BE2C (cell line): ENCODE results near the gene COL15A1.
"Not testable (repeated sequence)": the region's sequence is repeated elsewhere in the genome, so short reads cannot be mapped to it uniquely, and the experiment has no call there.

Experiments
- DNase-seq: peaks from one replicate; pipeline ENCODE4 v3.0.0-alpha.2; 2020
- H3K27me3 ChIP-seq: fragments of 250-450 bp; sonication (Bioruptor Pico); 2 replicates; pipeline ENCODE4 v1.5.1; 2020; ENCODE audit warnings: mild to moderate bottlenecking
- H3K36me3 ChIP-seq: fragments of 250-450 bp; sonication (Bioruptor Pico); 2 replicates; pipeline ENCODE4 v1.5.1; 2020; ENCODE audit warnings: mild to moderate bottlenecking
- H3K4me1 ChIP-seq: fragments of 250-450 bp; sonication (Bioruptor Pico); 2 replicates; pipeline ENCODE4 v1.5.1; 2020
- H3K4me3 ChIP-seq: 2 replicates; pipeline ENCODE4 v1.5.1; 2011; ENCODE audit warnings: low read depth, low read length
- H3K9me3 ChIP-seq: fragments of 250-450 bp; sonication (Bioruptor Pico); 2 replicates; pipeline ENCODE4 v1.5.1; 2020
- TF ChIP-seq, protein P1 (sequence below): IDR thresholded peaks from 2 replicates; pipeline ENCODE4 v1.5.1; 2012; ENCODE audit warnings: mild to moderate bottlenecking, low read depth, low read length

The COL15A1 gene

DNA sequence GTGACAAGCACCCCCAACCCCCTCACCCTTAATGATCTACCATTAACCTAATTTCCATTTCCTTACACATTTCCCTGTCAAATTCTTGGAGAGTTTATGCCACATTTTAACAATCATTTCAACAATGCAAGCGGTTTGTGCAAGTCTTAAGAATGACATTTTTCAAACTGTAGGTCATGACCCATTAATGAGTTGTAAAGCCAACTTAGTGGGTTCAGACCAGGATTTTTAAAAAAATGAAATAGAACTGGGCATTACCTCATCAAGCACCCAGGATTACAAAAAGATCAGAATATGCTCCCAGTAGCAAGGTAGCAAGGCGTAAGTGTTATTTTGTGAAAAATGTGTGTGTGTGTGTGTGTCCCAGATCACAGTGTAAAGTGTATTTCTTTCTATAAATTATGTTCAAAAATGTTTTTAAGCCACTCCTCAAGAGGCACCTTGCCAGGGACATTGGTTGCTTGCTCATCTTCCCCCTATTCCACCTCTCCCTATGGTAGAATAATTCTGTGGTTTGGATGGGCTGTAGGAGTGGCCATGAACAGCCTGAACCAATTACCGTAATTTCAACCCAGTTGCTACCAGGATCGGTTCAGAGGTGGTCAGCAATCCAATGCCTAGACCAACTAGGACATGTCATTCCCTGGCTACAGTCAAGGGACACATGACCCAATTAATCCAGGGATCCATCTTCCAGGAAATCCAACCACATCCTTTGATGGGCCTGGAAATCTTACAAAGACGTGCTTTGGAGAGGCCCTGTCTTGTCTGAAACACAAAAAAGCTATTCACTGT lies 146.8 kb downstream of the COL15A1 start:
- TF ChIP-seq, protein P1, sequence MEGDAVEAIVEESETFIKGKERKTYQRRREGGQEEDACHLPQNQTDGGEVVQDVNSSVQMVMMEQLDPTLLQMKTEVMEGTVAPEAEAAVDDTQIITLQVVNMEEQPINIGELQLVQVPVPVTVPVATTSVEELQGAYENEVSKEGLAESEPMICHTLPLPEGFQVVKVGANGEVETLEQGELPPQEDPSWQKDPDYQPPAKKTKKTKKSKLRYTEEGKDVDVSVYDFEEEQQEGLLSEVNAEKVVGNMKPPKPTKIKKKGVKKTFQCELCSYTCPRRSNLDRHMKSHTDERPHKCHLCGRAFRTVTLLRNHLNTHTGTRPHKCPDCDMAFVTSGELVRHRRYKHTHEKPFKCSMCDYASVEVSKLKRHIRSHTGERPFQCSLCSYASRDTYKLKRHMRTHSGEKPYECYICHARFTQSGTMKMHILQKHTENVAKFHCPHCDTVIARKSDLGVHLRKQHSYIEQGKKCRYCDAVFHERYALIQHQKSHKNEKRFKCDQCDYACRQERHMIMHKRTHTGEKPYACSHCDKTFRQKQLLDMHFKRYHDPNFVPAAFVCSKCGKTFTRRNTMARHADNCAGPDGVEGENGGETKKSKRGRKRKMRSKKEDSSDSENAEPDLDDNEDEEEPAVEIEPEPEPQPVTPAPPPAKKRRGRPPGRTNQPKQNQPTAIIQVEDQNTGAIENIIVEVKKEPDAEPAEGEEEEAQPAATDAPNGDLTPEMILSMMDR, result no peak
- H3K4me1 ChIP-seq, result no peaks in the 10 kb centered on the region
- no peaks in the 10 kb centered on the region; the same call in 1 of the 2 replicates for H3K9me3 ChIP-seq
- H3K4me3 ChIP-seq, result no peak overlapping the region
- no peaks in the 10 kb centered on the region for H3K36me3 ChIP-seq
- H3K27me3 ChIP-seq, result peaks cover 11% of the 10 kb centered on the region
- no peak for DNase-seq

DNA sequence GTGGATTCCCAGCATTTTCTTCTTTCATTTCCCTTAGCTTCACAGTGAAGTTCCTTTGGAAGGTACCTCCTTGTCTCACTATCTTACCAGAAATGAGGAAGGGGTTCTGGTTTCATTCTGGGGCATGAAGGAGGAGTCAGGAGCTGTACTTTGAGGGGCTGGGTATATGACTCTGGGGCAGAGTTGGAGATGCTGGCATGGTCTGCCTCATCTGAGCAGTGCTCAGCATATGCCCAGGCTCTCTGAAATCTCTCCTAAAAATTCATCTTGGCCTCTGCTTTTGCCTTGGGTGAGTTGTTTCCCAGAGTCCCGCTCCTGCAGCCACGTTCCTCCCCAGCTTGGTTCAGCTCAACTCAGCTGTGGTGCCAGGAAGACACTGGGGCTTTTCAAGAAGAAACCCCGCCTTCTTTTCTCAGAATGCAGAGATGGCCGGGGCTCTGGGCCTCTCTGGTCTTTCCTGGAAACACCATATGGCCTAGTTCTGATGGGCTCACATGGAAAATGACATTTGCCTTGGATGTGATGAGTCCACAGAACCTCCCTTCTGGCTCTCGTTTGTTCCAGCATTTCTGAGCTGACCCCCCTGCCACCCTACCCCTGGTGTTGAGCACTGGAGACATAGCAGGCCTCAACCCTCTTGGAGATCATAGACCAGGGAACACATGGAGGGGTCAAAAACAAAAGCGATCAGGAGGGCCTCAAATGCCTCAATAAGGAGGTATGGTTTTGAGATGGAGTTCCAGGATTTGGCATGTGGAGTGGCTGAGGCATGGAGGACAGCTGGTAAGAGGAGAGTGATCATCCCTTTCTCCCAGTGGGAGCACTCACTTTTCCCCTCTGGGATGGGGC lies 149.2 kb downstream of the COL15A1 start:
- peaks cover 15% of the 10 kb centered on the region for H3K27me3 ChIP-seq
- no peak for DNase-seq
- H3K4me1 ChIP-seq, result no peaks in the 10 kb centered on the region
- H3K4me3 ChIP-seq, result no peak overlapping the region
- H3K36me3 ChIP-seq, result no peaks in the 10 kb centered on the region
- TF ChIP-seq, protein P1, result no peak
- no peaks in the 10 kb centered on the region; the same call in 1 of the 2 replicates for H3K9me3 ChIP-seq

DNA sequence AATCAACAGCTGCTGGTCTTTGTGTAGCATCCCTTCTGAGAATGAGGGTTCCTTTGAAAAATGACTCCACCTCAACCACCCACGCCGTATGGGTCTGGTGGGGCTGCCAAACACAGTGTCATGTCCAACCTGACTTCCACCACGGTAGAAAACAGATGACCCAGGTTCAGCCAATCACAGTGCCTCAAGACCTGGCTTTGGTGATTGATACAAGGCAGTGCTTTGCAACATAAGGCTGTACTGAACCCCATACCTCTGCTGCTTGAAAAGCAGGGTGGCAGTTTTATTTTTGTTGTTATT lies 149.7 kb downstream of the COL15A1 start:
- Histone ChIP-seq H3K27me3 (peaks cover 18% of the 10 kb centered on the region), H3K4me1 (no peaks in the 10 kb centered on the region), H3K4me3 (no peak overlapping the region), H3K36me3 (no peaks in the 10 kb centered on the region), H3K9me3 (no peaks in the 10 kb centered on the region; the same call in 1 of the 2 replicates)
- TF ChIP-seq, protein P1, result no peak
- no peak for DNase-seq

GRCh38 chr9:99095565-99095964 lies 151.9 kb downstream of the COL15A1 start:
- H3K9me3 ChIP-seq, result peaks cover 2% of the 10 kb centered on the region
- H3K36me3 ChIP-seq, result no peaks in the 10 kb centered on the region
- H3K4me1 ChIP-seq, result no peaks in the 10 kb centered on the region
- H3K27me3 ChIP-seq, result peaks cover 19% of the 10 kb centered on the region
- no peak overlapping the region for H3K4me3 ChIP-seq
- TF ChIP-seq, protein P1, result no peak
- no peak for DNase-seq

DNA sequence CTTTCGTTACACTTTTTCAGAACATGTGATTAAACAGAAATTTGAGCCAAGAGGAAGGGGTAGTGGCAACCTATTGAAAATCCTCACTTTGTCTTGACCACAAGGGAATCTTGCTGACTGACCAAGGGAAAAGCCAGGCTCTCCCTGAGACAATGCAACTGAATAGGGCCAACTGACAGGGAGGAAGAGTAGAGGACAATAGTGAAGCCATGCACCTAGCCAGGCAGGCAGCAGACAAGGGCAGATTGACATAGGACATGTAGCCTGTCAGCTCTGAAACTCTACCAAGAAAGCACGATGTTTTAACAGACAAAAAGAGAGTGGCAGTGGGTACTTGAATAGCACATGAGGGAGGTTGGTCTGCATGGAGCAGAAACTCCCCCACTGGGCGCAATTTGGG lies 152.7 kb downstream of the COL15A1 start:
- TF ChIP-seq, protein P1, result no peak
- H3K36me3 ChIP-seq, result no peaks in the 10 kb centered on the region
- H3K27me3 ChIP-seq, result peaks cover 19% of the 10 kb centered on the region
- peaks cover 2% of the 10 kb centered on the region for H3K9me3 ChIP-seq
- H3K4me3 ChIP-seq, result no peak overlapping the region
- H3K4me1 ChIP-seq, result no peaks in the 10 kb centered on the region
- DNase-seq, result no peak

DNA sequence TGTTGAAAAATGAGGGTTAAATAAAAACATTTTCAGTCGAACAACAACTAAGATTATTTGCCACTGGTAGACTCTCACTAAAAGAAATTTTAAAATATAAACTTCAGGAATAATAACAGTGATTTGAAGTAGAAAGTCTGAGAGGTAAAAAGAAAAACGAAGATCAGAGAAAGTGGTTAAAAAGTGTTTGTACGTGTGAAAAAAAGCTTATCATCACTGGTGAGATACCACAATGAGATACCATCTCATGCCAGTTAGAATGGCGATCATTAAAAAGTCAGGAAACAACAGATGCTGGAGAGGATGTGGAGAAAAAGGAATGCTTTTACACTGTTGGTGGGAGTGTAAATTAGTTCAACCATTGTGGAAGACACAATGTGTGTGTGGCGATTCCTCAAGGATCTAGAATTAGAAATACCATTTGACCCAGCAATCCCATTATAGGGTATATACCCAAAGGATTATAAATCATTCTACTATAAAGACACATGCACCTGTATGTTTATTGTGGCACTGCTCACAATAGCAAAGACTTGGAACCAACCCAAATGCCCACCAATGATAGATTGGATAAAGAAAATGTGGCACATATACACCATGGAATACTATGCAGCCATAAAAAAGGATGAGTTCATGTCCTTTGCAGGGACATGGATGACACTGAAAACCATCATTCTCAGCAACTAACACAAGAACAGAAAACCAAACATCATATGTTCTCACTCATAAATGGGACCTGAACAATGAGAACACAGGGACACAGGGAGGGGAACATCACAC lies 156.3 kb downstream of the COL15A1 start:
- H3K36me3 ChIP-seq, H3K4me3 ChIP-seq, H3K9me3 ChIP-seq, H3K4me1 ChIP-seq, DNase-seq: not testable (repeated sequence)
- peaks cover 15% of the 10 kb centered on the region for H3K27me3 ChIP-seq
